GM19099 (cell line): ENCODE results near the gene WFDC2.
A peak's percentile ranks its signal among the peaks of the same experiment; 100 is the strongest.

Experiments
- POLR2A ChIP-seq: IDR thresholded peaks from 3 replicates; pipeline ENCODE4 v1.6.1; 2011; ENCODE audit warnings: low read depth; ENCODE audit not compliant: insufficient read length; ENCODE audit errors: extremely low read depth

The WFDC2 gene

GRCh38 chr20:45469336-45470261, at the start of gene WFDC2:
TSS of gene WFDC2 (plus strand) at chr20:45469753. CDS start at chr20:45469782, 29 bp downstream.
- peak; percentile 17 for TF ChIP-seq POLR2A

GRCh38 chr20:45420125-45420524, 49.4 kb upstream of the WFDC2 start:
- no peak for TF ChIP-seq POLR2A

- no peak for TF ChIP-seq POLR2A
These were observed 45.9 kb upstream of the WFDC2 start for GRCh38 chr20:45423700-45424099.

GRCh38 chr20:45425561-45425960, 44.0 kb upstream of the WFDC2 start:
- no peak for TF ChIP-seq POLR2A

- no peak for TF ChIP-seq POLR2A
These were observed 43.1 kb upstream of the WFDC2 start for GRCh38 chr20:45426320-45427016.

- no peak for TF ChIP-seq POLR2A
These were observed 42.1 kb upstream of the WFDC2 start for GRCh38 chr20:45427236-45428149.

GRCh38 chr20:45429618-45430017, 39.9 kb upstream of the WFDC2 start:
- TF ChIP-seq POLR2A = no peak

- TF ChIP-seq POLR2A = no peak
These were observed 37.3 kb upstream of the WFDC2 start for GRCh38 chr20:45432294-45432693.

- TF ChIP-seq POLR2A = no peak
These were observed 36.2 kb upstream of the WFDC2 start for GRCh38 chr20:45433316-45433715.

GRCh38 chr20:45433976-45434375, 35.6 kb upstream of the WFDC2 start:
- no peak for TF ChIP-seq POLR2A

- no peak for TF ChIP-seq POLR2A
These were observed 32.6 kb upstream of the WFDC2 start for GRCh38 chr20:45436732-45437485.

- TF ChIP-seq POLR2A = no peak
These were observed 29.1 kb upstream of the WFDC2 start for GRCh38 chr20:45440424-45440823.

GRCh38 chr20:45440891-45441685, 28.5 kb upstream of the WFDC2 start:
- TF ChIP-seq POLR2A = no peak
